Lung (tissue), 12 donors: Measurements from ENCODE around the gene CDH13. TPM values are rescaled to one million over a fixed set of nuclear protein-coding genes. Genes with fewer than 3 reads are reported as not detected.

Experiments
- ATAC-seq: fragments of 200-7000 bp; cut with Tn5 transposase; one replicate; pipeline ENCODE4 v1.9.1; 2020; ENCODE audit warnings: moderate number of reproducible peaks; ENCODE audit not compliant: insufficient read depth, low FRiP score
- DNase-seq, 3 donors: peaks; one replicate each; pipeline ENCODE4 v3.0.0-alpha.2; 2013 to 2017
- H3K27ac ChIP-seq, 2 donors: one replicate each; pipeline ENCODE4 v1.5.1; 2013; ENCODE audit warnings: mild to moderate bottlenecking in 2 of 2, moderate library complexity in 2 of 2, control low read depth in 1 of 2, inconsistent platforms in 1 of 2, low read depth in 1 of 2, low read length in 1 of 2
- H3K27me3 ChIP-seq, 3 donors: one replicate each; pipeline ENCODE4 v1.5.1; 2013; ENCODE audit warnings: low read length in 2 of 3; ENCODE audit not compliant: control insufficient read depth in 3 of 3, insufficient read depth in 3 of 3
- H3K36me3 ChIP-seq, 4 donors: one replicate each; pipeline ENCODE4 v1.5.1; 2013; ENCODE audit warnings: low read length in 4 of 4, mild to moderate bottlenecking in 1 of 4, moderate library complexity in 1 of 4; ENCODE audit not compliant: control insufficient read depth in 4 of 4, insufficient read depth in 4 of 4
- H3K4me1 ChIP-seq, 5 donors: one replicate each; pipeline ENCODE4 v1.5.1; 2013; ENCODE audit warnings: low read length in 5 of 5, mild to moderate bottlenecking in 2 of 5, moderate library complexity in 1 of 5; ENCODE audit not compliant: control insufficient read depth in 5 of 5, insufficient read depth in 5 of 5
- H3K4me3 ChIP-seq: one replicate; pipeline ENCODE4 v1.5.1; 2013; ENCODE audit warnings: mild to moderate bottlenecking, control low read depth, moderate library complexity
- H3K9ac ChIP-seq, 2 donors: one replicate each; pipeline ENCODE4 v1.5.1; 2013; ENCODE audit warnings: low read length in 2 of 2, control low read depth in 1 of 2; ENCODE audit not compliant: insufficient read depth in 1 of 2
- H3K9me3 ChIP-seq, 4 donors: one replicate each; pipeline ENCODE4 v1.5.1; 2013; ENCODE audit warnings: low read length in 3 of 4, mild to moderate bottlenecking in 1 of 4, moderate library complexity in 1 of 4; ENCODE audit not compliant: control insufficient read depth in 4 of 4, insufficient read depth in 3 of 4
- WGBS, 2 donors: extraction: QIAGEN DNeasy Blood & Tissue Kit; methylation state at CpG; one replicate each; pipeline ENCODE4 v1.1.7; 2013; 5-methylcytosine and 5-hydroxymethylcytosine counted together
- polyA plus RNA-seq, 2 donors: library from polyadenylated mRNA; stranded (reverse); fragments of 200-250 nt; gene quantifications; one replicate each; pipeline ENCODE4 v1.2.1, GENCODE V29; 2013
- total RNA-seq, 2 donors: library from RNA; depleted of rRNA in 1 of 2; stranded (reverse); fragments of >200 nt in 1 of 2; gene quantifications; one replicate each; pipeline ENCODE4 v1.2.1, GENCODE V29; 2014 to 2021
- TF ChIP-seq, protein P1 (sequence below): IDR thresholded peaks from 2 replicates; pipeline ENCODE4 v1.5.1; 2012; ENCODE audit warnings: mild to moderate bottlenecking; ENCODE audit errors: control extremely low read depth, extremely low read depth
- donor health status: control.
- donor health status: control.
- donor health status: Bipolar disorder and iron deficiency.
- donor health status: healthy.
- donor health status: DM: yes; HTN: yes; CAD: no.

The CDH13 gene
- total and polyA plus RNA-seq, 4 donors: 2.1 to 12.3 (median 7.3) TPM

DNA sequence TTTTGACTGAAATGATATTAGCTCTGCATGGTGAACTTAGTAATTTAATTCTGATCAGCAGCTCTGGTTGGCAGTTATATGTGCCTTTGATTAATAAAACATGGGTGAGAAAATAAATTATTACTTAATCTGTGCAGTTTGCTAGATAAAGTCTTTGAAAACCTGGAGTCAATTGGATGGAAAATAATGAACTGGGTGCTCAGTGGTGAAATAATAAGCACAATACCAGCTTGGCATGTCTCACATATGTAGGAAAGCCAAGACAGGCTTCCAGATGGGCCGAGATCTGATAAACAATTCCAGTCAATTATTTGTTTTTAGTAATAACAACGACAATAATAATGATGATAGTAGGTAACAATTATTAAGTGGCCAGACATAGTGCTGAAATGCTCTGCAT lies 326.7 kb downstream of the CDH13 start:
- ATAC-seq: no peak
- no peak overlapping the region for H3K27ac ChIP-seq
- no peak overlapping the region for H3K9ac ChIP-seq
- TF ChIP-seq, protein P1, sequence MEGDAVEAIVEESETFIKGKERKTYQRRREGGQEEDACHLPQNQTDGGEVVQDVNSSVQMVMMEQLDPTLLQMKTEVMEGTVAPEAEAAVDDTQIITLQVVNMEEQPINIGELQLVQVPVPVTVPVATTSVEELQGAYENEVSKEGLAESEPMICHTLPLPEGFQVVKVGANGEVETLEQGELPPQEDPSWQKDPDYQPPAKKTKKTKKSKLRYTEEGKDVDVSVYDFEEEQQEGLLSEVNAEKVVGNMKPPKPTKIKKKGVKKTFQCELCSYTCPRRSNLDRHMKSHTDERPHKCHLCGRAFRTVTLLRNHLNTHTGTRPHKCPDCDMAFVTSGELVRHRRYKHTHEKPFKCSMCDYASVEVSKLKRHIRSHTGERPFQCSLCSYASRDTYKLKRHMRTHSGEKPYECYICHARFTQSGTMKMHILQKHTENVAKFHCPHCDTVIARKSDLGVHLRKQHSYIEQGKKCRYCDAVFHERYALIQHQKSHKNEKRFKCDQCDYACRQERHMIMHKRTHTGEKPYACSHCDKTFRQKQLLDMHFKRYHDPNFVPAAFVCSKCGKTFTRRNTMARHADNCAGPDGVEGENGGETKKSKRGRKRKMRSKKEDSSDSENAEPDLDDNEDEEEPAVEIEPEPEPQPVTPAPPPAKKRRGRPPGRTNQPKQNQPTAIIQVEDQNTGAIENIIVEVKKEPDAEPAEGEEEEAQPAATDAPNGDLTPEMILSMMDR: no peak
- no peak for DNase-seq
- no peaks in the 10 kb centered on the region for H3K9me3 ChIP-seq
- peaks cover 0 to 2% (median 0%) of the 10 kb centered on the region in 5 donors for H3K4me1 ChIP-seq
- peaks cover 0 to 3% (median 0%) of the 10 kb centered on the region in 3 donors for H3K27me3 ChIP-seq
- H3K36me3 ChIP-seq: no peaks in the 10 kb centered on the region
- H3K4me3 ChIP-seq: no peak overlapping the region
- 71 to 75% methylated on average over 2 of the region's 2 CpGs for WGBS, 2 donors

DNA sequence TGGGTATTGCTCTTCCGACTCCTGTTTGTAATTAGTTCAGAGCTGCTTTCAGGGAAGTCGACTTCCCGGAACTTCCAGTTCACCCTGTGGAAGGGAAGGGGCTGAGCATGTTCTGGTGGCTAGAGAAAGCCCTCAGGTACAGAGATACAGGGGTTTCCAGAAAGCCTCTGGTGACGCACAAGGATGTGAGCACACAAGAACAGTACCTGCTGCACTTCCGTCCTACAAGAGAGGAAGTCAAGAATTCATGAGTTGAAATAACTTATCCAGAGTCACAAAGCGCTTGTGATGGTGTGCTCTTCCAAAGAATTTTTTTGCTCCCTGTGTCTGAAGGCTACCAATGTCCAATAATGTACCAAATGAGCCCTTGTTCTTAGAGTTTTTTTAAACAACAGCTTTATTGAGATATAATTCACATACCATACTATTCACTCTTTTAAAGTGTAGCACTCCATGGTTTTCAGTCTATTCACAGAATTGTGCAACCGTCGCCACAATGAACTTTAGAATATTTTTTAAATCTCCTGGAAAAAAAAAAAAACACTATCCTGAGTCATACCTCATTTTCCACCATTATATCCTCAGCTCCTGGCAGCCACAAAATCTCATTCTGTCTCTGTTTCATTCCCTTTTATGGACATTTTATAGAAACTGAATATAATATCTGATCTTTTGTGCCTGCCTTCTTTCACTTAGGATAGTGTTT lies 327.6 kb downstream of the CDH13 start:
- no peak overlapping the region for H3K27ac ChIP-seq
- TF ChIP-seq, protein P1: no peak
- H3K9ac ChIP-seq: no peak overlapping the region
- H3K4me1 ChIP-seq: peaks cover 0 to 2% (median 0%) of the 10 kb centered on the region in 5 donors
- no peak overlapping the region for H3K4me3 ChIP-seq
- no peaks in the 10 kb centered on the region for H3K9me3 ChIP-seq
- ATAC-seq (no peak), DNase-seq (no peak)
- peaks cover 0 to 3% (median 0%) of the 10 kb centered on the region in 3 donors for H3K27me3 ChIP-seq
- no peaks in the 10 kb centered on the region for H3K36me3 ChIP-seq
- 81 to 83% methylated on average over 8 of the region's 8 CpGs for WGBS, 2 donors

DNA sequence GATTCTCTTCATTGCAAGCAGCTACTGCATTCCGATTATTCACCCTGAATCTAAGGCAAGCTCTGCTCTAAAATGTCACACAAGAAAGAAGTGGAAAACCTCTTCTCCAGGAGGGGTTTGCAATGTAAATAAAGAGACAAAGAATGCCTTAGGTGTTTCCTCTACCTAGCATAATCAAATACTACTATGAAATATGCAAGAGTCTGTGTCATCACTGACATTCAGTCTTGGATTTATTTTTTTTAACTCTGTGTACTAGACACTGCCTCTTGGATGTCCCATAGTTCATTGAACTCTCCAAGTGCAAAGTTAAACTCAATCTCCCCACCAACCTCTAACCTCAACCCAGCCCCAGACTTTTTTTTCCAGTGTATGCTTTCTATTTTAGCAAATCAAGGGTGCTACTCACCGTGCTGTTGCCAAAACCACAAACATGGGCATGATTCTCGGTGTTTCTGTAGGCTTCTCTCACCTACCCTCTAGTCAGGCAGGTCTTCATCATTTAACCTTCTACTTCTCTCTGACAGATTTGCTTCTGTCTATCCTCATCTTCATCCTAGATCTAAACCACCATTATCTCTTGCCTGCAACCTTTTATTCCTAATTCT lies 329.1 kb downstream of the CDH13 start:
- Histone ChIP-seq H3K27ac (no peak overlapping the region), H3K4me1 (peaks cover 0 to 2% (median 0%) of the 10 kb centered on the region in 5 donors), H3K9me3 (no peaks in the 10 kb centered on the region), H3K27me3 (peaks cover 0 to 3% (median 0%) of the 10 kb centered on the region in 3 donors), H3K9ac (no peak overlapping the region), H3K4me3 (no peak overlapping the region), H3K36me3 (no peaks in the 10 kb centered on the region)
- ATAC-seq (no peak), DNase-seq (no peak)
- TF ChIP-seq, protein P1: no peak
- WGBS, 2 donors: 79% methylated on average over 3 of the region's 3 CpGs
